NCI-H524 treated with DMSO at 0.1 percent for 48 hours (cell line): ENCODE results near the gene IRF2BP1.
"Not testable (repeated sequence)": the region's sequence is repeated elsewhere in the genome, so short reads cannot be mapped to it uniquely, and the experiment has no call there.

ENCODE experiments used
- DNase-seq: peaks from one replicate; lab custom pipeline; 2025; lab: John Stamatoyannopoulos, UW

The IRF2BP1 gene

GRCh38 chr19:45882652-45883585 lies 3.0 kb downstream of the IRF2BP1 start:
- no peak for DNase-seq

GRCh38 chr19:45881909-45882528 lies 3.9 kb downstream of the IRF2BP1 start:
- no peak for DNase-seq

GRCh38 chr19:45881082-45881908 lies 4.6 kb downstream of the IRF2BP1 start:
- no peak for DNase-seq

GRCh38 chr19:45879971-45880370 lies 6.0 kb downstream of the IRF2BP1 start:
- DNase-seq, result no peak

- DNase-seq, result no peak
These were observed 6.9 kb downstream of the IRF2BP1 start for GRCh38 chr19:45879055-45879454.

- no peak for DNase-seq
These were observed 7.7 kb downstream of the IRF2BP1 start for GRCh38 chr19:45878043-45878794.

- no peak for DNase-seq
These were observed 9.3 kb downstream of the IRF2BP1 start for GRCh38 chr19:45876411-45877197.

GRCh38 chr19:45876161-45876410 lies 9.9 kb downstream of the IRF2BP1 start:
- DNase-seq, result no peak

GRCh38 chr19:45874620-45874966 lies 11.3 kb downstream of the IRF2BP1 start:
- DNase-seq, result no peak

- no peak for DNase-seq
These were observed 12.6 kb downstream of the IRF2BP1 start for GRCh38 chr19:45873219-45873772.

- no peak for DNase-seq
These were observed 13.6 kb downstream of the IRF2BP1 start for GRCh38 chr19:45872095-45872919.

GRCh38 chr19:45870798-45871197 lies 15.1 kb downstream of the IRF2BP1 start:
- DNase-seq, result no peak

GRCh38 chr19:45867241-45867640 lies 18.7 kb downstream of the IRF2BP1 start:
- not testable (repeated sequence) for DNase-seq

- no peak for DNase-seq
These were observed 19.4 kb downstream of the IRF2BP1 start for GRCh38 chr19:45866400-45867176.

GRCh38 chr19:45865269-45865948 lies 20.5 kb downstream of the IRF2BP1 start:
- no peak for DNase-seq

GRCh38 chr19:45864629-45865082 lies 21.3 kb downstream of the IRF2BP1 start:
- no peak for DNase-seq

GRCh38 chr19:45863840-45864628 lies 21.9 kb downstream of the IRF2BP1 start, which contains the start of gene FOXA3:
TSS of gene FOXA3 (plus strand) at chr19:45864326. CDS start at chr19:45864457, 131 bp downstream.
- DNase-seq, result no peak
